Neutrophil (primary cell): ENCODE measurements around the gene FAM216A.

ENCODE experiments used
- H3K27ac ChIP-seq: fragments of 200-600 bp; sonication (generic); 2 replicates; pipeline ENCODE4 v1.5.1; 2016; ENCODE audit warnings: mild to moderate bottlenecking, moderate library complexity
- H3K27me3 ChIP-seq: fragments of 200-600 bp; sonication (generic); 2 replicates; pipeline ENCODE4 v1.6.0; 2016; ENCODE audit warnings: mild to moderate bottlenecking
- H3K36me3 ChIP-seq: fragments of 200-600 bp; sonication (generic); 2 replicates; pipeline ENCODE4 v1.5.1; 2017
- H3K4me1 ChIP-seq, 2 experiments: fragments of 200-600 bp in 1 of 2; sonication (generic) in 1 of 2; 1 replicate in 1 of 2; 2 replicates in 1 of 2; pipeline versions ENCODE4 v1.5.1 to v1.6.1; 2013 to 2016; ENCODE audit warnings: low read depth in 1 of 2, low read length in 1 of 2, mild to moderate bottlenecking in 1 of 2, moderate library complexity in 1 of 2; ENCODE audit not compliant: control insufficient read depth in 1 of 2, insufficient read depth in 1 of 2
- H3K4me3 ChIP-seq, 2 experiments: fragments of 200-600 bp in 1 of 2; sonication (generic) in 1 of 2; 1 replicate in 1 of 2; 2 replicates in 1 of 2; pipeline ENCODE4 v1.5.1; 2013 to 2016; ENCODE audit warnings: low read depth in 1 of 2, low read length in 1 of 2, mild to moderate bottlenecking in 1 of 2, moderate library complexity in 1 of 2
- H3K9me3 ChIP-seq: fragments of 200-600 bp; sonication (generic); 2 replicates; pipeline ENCODE4 v1.5.1; 2016
- CTCF ChIP-seq: fragments of 200-600 bp; sonication (generic); IDR thresholded peaks from 2 replicates; pipeline ENCODE4 v1.5.1; 2016; ENCODE audit warnings: antibody characterized with exemption

The FAM216A gene

GRCh38 chr12:110528277-110528839 lies 59.7 kb downstream of the FAM216A start:
- H3K9me3 ChIP-seq, result no peaks in the 10 kb centered on the region
- no peaks in the 10 kb centered on the region for H3K4me1 ChIP-seq
- H3K27me3 ChIP-seq, result no peaks in the 10 kb centered on the region
- TF ChIP-seq CTCF, result no peak
- H3K27ac ChIP-seq, result no peak overlapping the region
- H3K4me3 ChIP-seq, result no peak overlapping the region
- H3K36me3 ChIP-seq, result peaks cover 28% of the 10 kb centered on the region

GRCh38 chr12:110530511-110530910 lies 61.9 kb downstream of the FAM216A start:
- Histone ChIP-seq H3K27me3 (no peaks in the 10 kb centered on the region), H3K9me3 (no peaks in the 10 kb centered on the region), H3K4me1 (no peaks in the 10 kb centered on the region), H3K4me3 (no peak overlapping the region), H3K27ac (no peak overlapping the region), H3K36me3 (peaks cover 40% of the 10 kb centered on the region)
- TF ChIP-seq CTCF, result no peak

- Histone ChIP-seq H3K9me3 (no peaks in the 10 kb centered on the region), H3K4me1 (no peaks in the 10 kb centered on the region), H3K36me3 (peaks cover 53% of the 10 kb centered on the region), H3K27ac (no peak overlapping the region), H3K4me3 (no peak overlapping the region), H3K27me3 (no peaks in the 10 kb centered on the region)
- TF ChIP-seq CTCF, result no peak
Observed at GRCh38 chr12:110531741-110532333, 63.2 kb downstream of the FAM216A start.

GRCh38 chr12:110532644-110533043 lies 64.0 kb downstream of the FAM216A start:
- H3K4me3 ChIP-seq, result no peak overlapping the region
- H3K27me3 ChIP-seq, result no peaks in the 10 kb centered on the region
- no peaks in the 10 kb centered on the region for H3K9me3 ChIP-seq
- H3K4me1 ChIP-seq, result peaks cover 0 to under 1% of the 10 kb centered on the region in 2 experiments
- H3K36me3 ChIP-seq, result peaks cover 59% of the 10 kb centered on the region
- H3K27ac ChIP-seq, result no peak overlapping the region
- no peak for TF ChIP-seq CTCF

- Histone ChIP-seq H3K4me1 (peaks cover 3 to 5% of the 10 kb centered on the region in 2 experiments), H3K9me3 (no peaks in the 10 kb centered on the region), H3K27me3 (no peaks in the 10 kb centered on the region), H3K27ac (no peak overlapping the region), H3K4me3 (no peak overlapping the region), H3K36me3 (peaks cover 69% of the 10 kb centered on the region)
- TF ChIP-seq CTCF, result no peak
Observed at GRCh38 chr12:110533607-110534006, 65.0 kb downstream of the FAM216A start.
